ENCODE measurements around the gene TMEM183A.

TMEM183A gene

DNA sequence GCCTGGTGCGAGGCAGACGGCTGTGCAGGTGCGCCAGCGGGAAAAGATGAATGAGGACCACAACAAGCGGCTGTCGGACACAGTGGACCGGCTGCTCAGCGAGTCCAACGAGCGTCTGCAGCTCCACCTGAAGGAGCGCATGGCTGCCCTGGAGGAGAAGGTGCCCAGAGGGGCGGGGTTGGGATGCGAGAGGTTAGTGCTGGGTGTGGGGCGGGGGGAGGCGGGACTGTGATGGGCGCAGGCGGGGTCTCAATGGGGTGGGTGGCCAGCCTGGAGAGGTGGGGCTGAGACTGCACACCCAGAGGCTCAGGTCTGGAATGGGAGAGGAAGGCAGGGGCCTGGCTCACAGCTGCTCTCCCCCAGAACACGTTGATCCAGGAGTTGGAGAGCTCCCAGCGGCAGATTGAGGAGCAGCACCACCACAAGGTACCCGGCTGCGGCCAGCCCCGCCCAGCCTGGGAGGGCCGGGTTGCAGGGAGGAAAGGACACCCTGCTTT, 41.4 kb downstream of the TMEM183A start:
- peak in 1 of 2 experiments; percentile 27 for DNase-seq

DNA sequence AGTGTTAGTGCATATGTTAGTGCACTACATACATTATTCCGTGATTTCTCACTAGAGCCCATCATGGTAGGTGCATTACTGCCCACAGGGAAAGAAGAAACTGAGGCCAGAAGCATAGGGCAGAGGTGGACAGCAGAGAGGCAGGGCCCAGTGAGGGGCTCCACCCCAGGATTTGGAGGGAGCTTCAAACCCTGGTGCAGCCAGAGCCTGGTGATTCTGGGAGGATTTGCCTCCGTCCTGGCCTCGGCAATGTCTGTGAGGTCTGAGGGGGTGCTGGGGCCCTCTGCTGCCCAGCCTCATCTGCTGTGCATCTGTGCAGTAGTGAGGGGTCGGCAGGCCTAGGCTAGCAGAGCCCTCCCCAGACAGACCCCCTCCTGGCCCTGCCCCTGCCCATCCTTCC, 41.9 kb downstream of the TMEM183A start:
- no peak for DNase-seq

DNA sequence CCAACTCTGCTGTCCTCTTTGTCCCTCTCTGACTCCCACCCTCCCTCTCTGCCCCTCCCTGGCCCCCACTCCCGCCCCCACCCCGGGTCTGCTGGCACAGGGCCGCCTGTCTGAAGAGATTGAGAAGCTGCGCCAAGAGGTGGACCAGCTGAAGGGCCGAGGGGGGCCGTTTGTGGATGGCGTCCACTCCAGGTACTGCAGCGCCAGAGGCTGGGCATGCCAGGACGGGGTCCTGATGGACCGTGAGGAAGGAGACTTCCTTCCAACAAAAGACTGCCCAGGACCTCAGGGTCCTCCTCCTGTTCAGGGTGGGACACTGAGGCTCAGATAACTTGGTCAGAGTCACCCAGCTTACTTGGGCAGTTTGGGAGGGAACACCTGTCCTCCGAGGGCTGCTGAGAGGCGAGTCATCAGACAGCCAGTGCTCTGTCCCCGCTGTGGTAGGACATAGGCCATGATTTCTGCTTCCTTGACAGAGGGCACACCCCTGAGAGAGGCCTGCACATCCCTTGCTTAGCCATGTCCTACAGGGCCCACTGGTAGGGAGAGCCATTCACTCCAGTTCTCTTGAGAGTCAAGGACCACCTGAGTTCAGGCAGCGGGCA, 42.5 kb downstream of the TMEM183A start:
- DNase-seq, result no peak

DNA sequence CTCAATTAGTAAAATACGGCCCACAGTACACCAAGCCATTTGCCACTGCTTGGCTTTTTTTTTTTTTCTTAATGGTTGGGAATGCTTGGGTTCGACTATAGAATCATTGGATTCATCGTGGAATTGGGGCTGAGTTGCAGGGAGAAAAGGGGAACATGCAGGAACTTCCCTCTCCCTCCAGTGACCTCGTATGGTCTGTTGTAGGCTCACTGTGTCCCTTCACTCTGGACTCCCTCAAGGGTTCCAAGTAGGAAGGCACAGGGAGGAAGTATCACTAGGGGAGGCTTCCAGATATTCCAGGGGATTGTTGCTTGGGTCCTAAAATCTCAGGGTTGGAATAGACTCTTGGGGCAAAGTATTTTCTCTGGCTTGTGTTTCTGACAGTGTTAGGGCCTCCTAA, 43.7 kb downstream of the TMEM183A start:
- DNase-seq, result no peak

DNA sequence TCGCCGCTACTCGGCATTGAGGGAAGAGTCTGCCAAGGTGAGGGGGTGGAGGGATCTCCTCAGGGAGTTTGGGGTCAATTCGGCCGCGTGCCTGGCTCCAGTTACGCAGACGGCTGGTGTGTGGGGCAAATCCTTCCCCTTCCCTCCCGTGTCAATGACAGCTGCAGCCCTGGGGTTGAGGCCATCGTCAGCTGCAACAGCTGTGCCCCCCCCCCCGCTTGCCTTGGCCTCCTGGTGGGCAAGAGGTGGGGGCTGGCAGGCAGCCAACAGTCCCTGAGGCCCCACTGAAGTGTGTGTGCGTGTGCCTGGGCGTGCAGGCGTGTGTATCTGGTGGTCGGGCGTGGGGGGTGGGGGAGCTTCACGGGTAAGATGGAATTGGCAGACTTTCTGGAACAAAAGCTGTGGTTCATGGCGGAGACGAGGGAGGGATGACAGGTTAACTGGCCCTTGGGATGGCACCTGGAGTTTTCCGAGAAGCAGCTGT, 44.7 kb downstream of the TMEM183A start:
- DNase-seq, result no peak

DNA sequence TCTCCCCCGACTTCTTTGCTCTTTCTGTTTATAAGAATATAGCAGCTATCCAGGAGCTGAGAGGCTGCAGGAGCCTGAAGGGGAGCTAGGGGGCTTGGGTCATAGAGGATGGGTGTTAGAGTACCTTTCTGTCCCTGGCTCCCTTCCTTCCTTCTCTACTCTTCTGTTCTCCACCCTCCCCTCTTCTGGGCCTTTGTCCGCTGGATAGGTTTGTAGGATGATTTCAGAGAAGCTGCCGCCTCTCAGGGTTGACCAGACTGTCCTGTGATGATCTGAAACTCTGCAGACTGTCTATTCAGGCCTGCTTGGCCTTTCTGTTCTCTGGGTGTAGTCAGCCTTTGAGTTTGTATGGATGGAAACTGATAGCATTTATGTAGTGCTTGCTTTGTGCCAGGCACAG, 45.4 kb downstream of the TMEM183A start:
- no peak for DNase-seq

DNA sequence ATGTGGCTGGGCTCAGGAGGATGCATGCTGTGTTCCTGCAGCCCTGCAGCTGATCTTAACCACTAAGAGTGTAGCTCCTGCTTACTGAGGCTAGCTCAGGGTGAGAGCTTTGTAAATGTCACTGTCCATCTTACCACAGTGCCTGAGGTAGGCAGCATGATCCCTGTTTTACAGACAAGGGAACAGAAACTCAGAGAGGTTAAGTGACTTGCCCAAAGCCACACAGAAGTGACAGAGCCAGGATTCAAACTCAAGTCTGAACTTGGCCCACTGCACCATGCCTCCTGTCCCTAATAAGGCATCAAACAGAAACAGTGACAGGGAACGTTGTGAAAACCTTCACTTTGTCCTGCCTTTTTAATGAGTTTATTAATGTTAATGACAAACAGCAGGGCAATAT, 47.0 kb downstream of the TMEM183A start:
- DNase-seq, result no peak

DNA sequence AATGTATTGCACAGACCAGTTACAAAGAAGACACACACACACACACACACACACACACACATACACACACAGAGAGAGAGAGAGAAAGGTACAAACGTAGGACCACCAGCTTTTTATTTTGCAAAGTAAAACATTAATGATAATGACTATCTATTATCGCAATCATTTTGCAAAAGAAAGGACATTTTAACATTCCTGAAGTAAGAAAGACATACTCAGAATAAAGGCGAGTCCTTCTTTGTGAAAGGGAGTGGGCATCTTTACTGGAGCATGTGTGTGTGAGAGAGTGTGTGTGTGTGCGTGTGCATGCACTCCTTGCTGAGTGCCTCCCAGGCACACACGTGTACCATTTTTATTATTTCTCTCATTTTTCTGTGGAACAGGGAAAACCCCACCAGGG, 47.5 kb downstream of the TMEM183A start:
- no peak for DNase-seq

DNA sequence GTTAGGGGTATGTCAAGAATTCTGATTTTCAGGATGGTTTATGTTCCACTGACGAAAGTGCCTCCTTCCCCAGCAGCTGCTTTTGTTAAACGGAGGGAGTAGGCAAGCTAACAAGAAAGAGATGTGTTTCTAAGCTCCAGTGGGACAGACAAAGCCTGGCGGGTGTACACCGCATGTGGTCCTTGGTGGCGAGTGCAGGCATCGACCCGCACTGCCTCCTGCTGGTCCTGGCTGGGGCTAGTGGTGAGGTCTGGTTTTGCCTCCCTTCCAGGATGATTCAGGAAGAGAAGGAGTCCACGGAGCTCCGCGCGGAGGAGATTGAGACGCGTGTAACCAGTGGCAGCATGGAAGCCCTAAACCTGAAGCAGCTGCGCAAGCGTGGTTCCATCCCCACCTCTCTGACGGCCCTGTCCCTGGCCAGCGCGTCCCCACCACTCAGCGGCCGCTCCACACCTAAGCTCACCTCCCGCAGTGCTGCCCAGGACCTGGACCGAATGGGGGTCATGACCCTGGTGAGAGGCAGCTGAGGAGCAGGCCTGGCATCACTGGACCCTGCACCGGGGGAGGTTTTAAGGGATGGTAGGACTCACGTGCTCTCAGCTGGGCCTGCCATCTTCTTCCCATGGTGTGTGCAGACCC, 48.1 kb downstream of the TMEM183A start:
- no peak for DNase-seq

DNA sequence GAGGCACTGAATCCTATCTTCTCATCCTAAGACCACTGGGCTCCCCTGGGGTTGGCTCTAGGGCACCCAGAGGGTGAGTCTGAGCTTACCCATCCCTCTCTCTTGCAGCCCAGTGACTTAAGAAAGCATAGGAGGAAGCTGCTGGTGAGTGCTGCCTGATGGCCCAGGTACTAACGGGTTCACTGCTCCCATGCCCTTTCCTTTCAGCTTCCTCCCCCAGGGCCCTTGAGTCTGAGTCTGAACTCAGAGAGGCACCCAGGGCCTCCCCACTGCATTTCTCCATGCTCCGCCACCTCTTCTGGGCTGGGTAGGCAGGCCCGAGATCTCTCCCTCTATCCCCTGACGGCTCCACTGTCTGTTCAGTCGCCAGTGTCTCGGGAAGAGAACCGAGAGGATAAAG, 48.8 kb downstream of the TMEM183A start:
- no peak for DNase-seq

DNA sequence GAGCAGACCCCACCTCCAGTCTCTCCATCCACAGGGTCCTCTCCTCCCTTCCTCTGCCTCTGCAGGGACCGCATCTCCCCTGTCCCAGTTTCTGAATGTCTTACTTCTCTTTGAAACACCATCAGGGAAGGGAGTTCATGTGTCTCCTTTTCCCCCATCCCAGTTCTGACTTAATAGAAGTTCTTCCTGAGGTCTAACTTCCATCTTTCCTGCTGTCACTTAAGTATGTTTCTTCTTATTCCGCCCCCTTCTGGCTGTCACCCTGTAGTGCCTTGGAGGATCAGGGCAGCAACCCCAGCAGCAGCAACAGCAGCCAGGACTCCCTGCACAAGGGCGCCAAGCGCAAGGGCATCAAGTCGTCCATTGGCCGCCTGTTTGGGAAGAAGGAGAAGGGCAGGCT, 49.3 kb downstream of the TMEM183A start:
- no peak for DNase-seq

DNA sequence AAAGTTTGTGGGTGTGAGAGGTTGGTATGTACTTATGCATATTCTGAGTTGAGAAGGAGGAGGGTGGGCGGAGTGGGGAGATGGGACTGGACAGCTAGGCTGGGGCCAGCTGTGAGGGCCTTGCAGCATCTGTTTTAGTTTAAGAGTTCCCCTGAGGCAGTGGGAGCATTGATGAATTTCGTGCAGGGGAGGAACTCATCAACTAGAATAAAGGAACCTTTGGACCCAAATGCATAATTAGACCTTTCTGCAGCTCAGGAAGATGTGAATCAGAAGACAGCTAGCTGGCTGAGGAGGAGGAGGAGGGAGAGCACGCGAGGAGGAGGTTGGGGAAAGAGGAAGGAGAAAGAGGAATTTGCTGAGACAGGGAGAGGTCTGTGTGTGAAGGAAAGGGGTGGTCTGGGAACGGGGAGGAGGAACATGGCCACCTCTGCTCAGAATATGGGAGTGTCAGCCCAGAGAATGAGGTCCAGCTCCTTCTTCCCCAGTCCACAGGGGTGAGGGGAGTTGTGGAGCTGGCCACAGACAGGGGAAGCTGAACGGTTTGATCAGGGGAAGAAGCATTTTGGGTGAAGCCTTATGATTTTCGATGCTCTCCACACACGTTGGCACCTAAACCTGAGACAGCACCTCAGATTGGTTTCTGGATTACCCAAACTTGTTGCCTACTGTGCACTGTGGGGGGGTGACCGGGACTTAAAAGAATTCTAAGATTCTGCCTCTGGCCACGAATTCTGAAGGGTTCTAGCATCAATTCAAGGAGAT, 50.9 kb downstream of the TMEM183A start:
- DNase-seq, result no peak

DNA sequence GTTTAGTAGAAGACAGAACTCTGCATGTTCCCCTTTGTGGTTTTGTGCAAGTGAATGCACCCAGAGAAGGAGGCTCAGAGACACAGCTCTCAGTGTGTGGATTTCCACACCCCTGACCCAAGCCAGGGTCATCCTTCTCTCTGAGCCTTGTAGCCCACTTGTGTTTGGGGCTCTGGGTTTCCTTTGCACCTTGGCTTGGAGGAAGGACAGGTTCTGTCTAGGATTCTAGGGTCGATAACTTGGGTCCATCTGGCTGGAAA, 51.4 kb downstream of the TMEM183A start:
- no peak for DNase-seq

DNA sequence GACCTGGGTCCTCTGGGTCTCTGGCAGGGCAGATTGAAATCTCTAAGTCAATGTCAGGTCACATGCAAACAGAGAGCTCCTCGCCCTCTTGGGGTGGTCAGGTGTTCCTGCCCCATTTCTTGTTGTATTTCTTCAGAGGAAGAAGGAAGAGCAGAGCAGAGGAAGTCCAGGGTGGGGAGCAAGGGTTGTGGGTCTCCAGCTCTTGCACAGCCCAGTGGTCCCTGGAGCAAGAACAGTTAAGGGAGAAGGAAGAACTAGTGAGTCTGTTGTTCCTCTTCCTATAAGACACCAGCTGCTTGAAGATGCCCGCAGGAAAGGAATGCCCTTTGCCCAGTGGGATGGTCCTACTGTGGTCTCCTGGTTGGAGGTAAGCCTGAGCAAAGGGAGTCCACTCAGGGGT, 52.3 kb downstream of the TMEM183A start:
- DNase-seq, result no peak

DNA sequence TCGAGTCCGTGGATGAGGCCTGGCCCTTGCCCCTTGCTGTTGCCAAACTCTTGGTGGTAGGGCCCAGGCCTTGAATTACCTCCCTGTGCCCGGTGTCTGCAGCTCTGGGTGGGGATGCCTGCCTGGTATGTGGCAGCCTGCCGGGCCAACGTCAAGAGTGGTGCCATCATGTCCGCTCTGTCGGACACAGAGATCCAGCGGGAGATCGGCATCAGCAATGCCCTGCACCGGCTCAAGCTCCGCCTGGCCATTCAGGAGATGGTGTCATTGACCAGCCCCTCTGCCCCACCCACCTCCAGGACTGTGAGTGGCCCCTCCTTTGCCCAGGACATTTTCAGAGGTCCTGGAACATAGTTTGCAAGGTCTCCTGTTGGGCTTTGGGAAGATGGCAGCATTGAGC, 52.9 kb downstream of the TMEM183A start:
- no peak for DNase-seq

DNA sequence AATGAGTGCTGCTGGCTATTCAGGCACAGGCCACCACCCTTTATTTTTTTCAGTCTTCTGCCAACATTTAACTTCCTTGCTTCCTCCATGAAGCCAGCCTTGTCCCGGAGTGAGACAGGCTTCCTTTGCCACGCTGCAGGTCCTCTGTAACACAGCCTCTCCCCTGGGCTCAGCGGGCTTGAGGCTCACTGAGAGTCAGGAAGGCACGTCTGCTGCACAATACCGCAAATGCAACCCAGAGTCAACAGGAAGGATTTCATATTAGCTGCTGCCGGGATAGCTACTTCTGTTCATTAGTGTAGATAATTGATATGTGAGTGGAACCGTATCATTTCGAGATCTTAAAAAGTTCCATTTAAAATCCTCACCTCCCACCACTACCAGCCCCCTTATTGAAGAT, 56.1 kb downstream of the TMEM183A start:
- no peak for DNase-seq

DNA sequence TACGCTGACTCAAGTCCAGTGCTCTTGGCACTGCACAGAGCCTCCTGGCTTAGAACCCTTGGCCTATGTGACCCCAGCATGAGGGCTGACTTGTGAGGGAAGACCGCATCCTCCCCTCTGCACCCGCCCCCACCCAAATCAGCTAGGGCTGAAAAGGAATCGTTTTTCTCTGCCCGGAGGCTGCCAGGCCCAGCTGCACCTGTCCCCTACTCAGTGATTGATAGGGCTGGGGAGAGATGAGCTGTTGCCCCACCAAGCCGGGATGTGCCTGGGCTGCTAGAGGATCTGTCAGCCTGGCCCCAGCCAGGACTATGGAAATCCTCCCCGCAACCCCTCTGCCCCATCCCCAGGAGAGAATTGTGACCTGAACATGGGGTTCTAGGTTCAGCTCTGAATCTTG, 58.0 kb downstream of the TMEM183A start:
- no peak for DNase-seq

DNA sequence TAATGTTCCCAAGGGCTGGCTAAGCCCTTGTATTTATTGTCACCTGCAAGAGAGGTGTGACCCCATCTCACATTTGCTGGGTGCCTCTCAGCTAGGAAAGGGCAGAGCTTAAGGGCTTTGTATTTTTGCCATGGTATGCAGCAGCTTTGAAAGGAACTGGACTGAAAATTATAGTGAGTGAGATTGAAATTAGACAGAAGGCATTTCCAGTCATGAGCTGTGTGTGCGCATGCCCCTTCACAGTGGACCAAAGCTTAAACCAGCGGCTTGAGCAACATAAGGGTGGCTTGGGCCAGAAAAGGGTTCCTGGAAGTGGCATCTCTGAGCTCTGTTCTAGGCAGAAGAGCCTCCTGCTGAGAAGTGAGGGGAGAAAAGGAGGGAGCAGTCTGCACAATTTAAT, 58.8 kb downstream of the TMEM183A start:
- DNase-seq, result no peak

DNA sequence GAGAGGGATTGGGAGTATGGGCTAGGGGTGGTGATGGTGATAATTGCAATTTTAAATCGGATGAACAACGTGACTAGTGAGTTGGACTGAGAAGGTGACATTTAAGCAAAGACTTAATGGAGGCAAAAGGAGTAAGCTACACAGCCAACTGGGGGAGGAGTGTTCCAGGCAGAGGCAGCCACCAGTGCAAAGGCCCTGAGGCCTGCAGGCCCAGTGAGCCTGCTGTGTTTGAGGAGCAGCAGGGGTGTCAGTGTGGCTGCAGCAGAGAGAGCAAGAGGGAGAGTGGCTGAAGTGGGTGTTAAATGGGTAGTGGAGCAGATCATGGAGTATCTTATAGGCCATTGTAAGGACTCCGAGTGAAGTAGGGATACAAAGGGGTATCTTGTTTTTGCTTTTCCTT, 59.8 kb downstream of the TMEM183A start:
- DNase-seq, result no peak

DNA sequence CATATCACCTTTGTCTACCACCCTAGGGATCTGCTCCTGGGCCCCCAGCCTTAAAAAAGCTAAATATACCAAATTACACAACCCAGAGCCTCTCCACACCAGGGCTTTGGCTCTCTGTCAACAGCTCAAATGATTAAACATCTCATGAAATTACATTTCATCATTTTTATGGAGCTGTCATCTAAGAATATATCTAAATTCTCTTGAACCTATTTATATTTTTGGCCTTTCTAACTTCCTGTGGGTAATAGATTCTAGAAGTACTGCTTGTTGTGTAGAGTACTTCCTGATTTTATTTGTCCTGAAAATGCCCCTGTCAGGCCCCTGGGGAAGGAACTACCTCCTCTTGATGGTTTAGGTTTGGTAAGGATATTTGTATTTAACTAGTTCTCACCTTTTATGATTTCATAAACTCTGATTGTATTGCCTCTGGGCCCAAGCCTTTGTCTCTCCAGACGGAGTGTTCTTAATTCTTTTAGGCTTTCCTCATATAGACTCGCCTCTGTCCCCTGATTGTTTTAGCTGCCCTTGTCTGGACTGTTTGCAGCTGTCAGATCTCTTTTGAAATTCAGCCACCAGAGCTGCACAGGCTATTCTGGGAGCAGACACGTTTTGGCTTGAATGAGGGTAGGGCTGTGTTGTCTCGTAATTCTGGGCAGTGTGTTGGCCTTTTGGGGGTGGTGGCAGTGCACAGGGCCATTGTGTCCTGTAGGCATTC, 62.0 kb downstream of the TMEM183A start:
- DNase-seq, result no peak

DNA sequence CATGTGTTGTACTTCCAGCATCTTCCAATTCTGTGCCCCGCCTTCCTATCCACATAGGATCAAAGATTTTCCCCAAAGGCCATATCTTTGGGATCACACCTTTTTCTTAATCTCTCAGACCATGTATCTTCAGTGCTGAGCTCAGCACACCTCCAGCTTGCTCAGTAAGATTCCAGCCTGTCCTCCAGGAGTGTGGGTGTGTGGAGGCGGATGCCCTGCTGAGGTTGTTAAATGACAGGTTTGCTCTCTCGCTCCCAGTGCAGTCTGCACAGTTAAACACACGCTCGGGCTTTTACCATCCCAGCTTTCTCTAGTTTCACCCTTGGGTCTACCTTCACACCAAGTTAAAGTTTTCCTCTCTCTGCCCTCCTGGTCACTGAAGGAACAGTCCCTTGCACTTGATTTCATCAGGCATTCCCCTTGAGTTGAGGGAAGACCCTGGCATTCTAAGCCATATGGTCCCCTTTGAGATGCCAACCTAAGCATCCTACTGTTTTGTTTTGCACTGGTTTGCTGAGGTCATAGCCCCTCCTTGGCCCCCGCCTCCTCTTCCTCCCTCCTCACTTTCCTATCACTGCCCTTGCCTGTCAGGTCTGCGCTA, 64.9 kb downstream of the TMEM183A start:
- no peak for DNase-seq

DNA sequence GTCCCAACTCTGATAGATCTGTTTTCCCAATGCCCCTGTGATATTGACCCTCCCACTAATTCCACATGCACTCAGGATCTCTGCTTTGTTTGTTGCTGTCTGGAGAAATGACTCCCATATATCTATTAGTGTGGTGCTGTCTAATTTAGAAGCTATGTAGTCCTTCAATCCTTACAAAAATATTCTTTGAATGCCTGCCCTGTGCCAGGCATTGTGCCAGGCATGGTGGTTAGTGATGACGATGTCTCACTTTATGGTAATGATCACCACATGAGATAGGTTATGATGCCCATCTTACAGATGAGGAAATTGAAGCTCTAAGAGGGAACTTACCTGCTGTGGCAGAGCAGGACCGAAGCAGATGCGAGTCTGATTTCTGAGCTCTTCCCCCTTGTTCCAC, 65.7 kb downstream of the TMEM183A start:
- DNase-seq, result no peak

DNA sequence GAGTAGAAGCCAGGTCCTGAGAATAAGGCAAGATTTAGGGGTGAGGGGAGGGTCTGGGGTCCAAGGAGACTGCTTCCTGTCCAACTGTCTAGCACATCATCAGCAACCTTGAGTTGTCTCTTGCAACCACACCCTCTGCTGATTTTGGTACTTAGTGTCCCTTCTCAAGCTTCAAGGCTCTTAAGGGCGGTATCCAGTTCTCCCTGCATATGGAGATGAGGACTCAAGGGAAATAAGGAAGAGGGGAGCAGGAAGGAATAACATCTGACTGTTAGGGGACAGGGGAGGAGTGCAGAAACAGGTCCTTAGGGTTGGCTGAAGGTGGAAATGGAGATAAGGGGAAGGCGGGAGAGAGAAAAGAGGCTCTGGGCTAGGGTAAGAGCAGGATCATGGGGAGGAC, 66.3 kb downstream of the TMEM183A start:
- DNase-seq, result no peak
